Esophagus squamous epithelium (tissue), 5 donors: ENCODE data around the gene EIF4G1. TPM values are rescaled to one million over a fixed set of nuclear protein-coding genes. Genes with fewer than 3 reads are reported as not detected.
A peak's percentile ranks its signal among the peaks of the same experiment; 100 is the strongest.

Source experiments
- DNase-seq: peaks from one replicate; lab custom pipeline; 2025; lab: John Stamatoyannopoulos, UW
- H3K27ac ChIP-seq, 4 donors: fragments of 200-600 bp; sonication (generic); one replicate each; pipeline ENCODE4 v1.5.1; 2016 to 2019; ENCODE audit warnings: mild to moderate bottlenecking in 1 of 4
- H3K27me3 ChIP-seq, 4 donors: fragments of 200-600 bp; sonication (generic); 1 replicate in 3 of 4; 2 replicates in 1 of 4; pipeline versions ENCODE4 v1.5.1 to v1.6.0; 2017 to 2021; ENCODE audit warnings: antibody characterized with exemption in 1 of 4
- H3K36me3 ChIP-seq, 3 donors: fragments of 200-600 bp; sonication (generic); one replicate each; pipeline ENCODE4 v1.5.1; 2016 to 2019
- H3K4me1 ChIP-seq, 3 donors: fragments of 200-600 bp; sonication (generic); one replicate each; pipeline ENCODE4 v1.5.1; 2017 to 2019
- H3K4me3 ChIP-seq, 4 donors: fragments of 200-600 bp; sonication (generic); 1 replicate in 3 of 4; 2 replicates in 1 of 4; pipeline ENCODE4 v1.5.1; 2016 to 2019; ENCODE audit warnings: mild to moderate bottlenecking in 2 of 4, moderate library complexity in 1 of 4
- H3K9me3 ChIP-seq, 3 donors: fragments of 200-600 bp; sonication (generic); one replicate each; pipeline ENCODE4 v1.5.1; 2016 to 2019
- POLR2A ChIP-seq, 4 donors: fragments of 450-650 bp; IDR thresholded peaks; one replicate each; pipeline ENCODE4 v1.6.1; 2017; ENCODE audit warnings: antibody characterized with exemption in 4 of 4, mild to moderate bottlenecking in 4 of 4, moderate library complexity in 3 of 4
- WGBS, 2 donors: methylation state at CpG; one replicate each; pipeline ENCODE4 v1.1.5; 2018; 5-methylcytosine and 5-hydroxymethylcytosine counted together
- intact Hi-C: fragments of 100-400 bp; cut with DNase I; formaldehyde crosslinking; loops from one replicate; pipeline ENCODE4 v1.15.0; 2022
- total RNA-seq, 4 donors: library from RNA; depleted of rRNA; stranded (reverse); fragments of >200 nt; gene quantifications; one replicate each; pipeline ENCODE4 v1.1.0, GENCODE V29; 2016
- TF ChIP-seq, protein P1 (sequence below), 6 experiments: fragments of 450-650 bp in 4 of 6; fragments of 200-600 bp in 2 of 6; sonication (generic) in 2 of 6; IDR thresholded peaks; one replicate each; pipeline ENCODE4 v1.5.1; 2016 to 2019; ENCODE audit warnings: antibody characterized with exemption in 6 of 6, mild to moderate bottlenecking in 4 of 6, moderate library complexity in 4 of 6
- donor health status: DM: yes; HTN: yes; CAD: no.

Gene EIF4G1
- total RNA-seq, 4 donors from 2014 or later, result 272 to 462 (median 352) TPM

DNA sequence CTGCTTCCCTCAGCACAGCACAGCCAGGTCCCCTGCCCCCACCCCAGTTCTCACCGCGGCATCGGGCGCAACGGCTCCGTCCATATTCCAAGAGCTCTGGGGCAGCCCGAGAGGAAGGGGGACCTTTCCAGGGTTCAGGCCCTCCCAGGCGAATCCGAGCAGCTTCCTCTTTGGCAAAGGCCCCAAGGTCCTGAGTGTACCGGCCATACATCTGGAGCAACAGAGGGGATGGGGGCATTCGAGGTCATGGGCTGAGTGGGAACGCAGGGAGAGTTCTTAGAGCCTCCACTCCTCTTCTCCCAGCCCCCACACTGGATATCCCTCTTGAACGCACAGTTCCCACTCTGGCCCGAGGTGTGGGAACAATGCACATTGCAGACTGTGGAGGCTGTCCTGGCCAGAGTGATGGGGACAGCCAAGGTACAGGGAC lies 44.5 kb downstream of the EIF4G1 start:
- Histone ChIP-seq H3K27me3 (no peaks in the 10 kb centered on the region), H3K36me3 (peaks cover 0 to 35% (median 0%) of the 10 kb centered on the region in 3 donors), H3K27ac (no peak overlapping the region), H3K4me1 (peaks cover 12 to 37% (median 15%) of the 10 kb centered on the region in 3 donors), H3K4me3 (no peak overlapping the region), H3K9me3 (no peaks in the 10 kb centered on the region)
- TF ChIP-seq POLR2A (IDR thresholded peaks at IDR 0.05), result no peak
- TF ChIP-seq, protein P1, sequence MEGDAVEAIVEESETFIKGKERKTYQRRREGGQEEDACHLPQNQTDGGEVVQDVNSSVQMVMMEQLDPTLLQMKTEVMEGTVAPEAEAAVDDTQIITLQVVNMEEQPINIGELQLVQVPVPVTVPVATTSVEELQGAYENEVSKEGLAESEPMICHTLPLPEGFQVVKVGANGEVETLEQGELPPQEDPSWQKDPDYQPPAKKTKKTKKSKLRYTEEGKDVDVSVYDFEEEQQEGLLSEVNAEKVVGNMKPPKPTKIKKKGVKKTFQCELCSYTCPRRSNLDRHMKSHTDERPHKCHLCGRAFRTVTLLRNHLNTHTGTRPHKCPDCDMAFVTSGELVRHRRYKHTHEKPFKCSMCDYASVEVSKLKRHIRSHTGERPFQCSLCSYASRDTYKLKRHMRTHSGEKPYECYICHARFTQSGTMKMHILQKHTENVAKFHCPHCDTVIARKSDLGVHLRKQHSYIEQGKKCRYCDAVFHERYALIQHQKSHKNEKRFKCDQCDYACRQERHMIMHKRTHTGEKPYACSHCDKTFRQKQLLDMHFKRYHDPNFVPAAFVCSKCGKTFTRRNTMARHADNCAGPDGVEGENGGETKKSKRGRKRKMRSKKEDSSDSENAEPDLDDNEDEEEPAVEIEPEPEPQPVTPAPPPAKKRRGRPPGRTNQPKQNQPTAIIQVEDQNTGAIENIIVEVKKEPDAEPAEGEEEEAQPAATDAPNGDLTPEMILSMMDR (IDR thresholded peaks at IDR 0.05), result no peak
- 80% methylated on average over 5 of the region's 14 CpGs; no CpG with 5 or more reads in 1 of the 2 donors for WGBS, 2 donors
- DNase-seq, result no peak
- intact Hi-C loops, result loop anchor here (10.0 kb wide), 1 partner anchor 54 kb away; no protein-coding TSS in a partner anchor

DNA sequence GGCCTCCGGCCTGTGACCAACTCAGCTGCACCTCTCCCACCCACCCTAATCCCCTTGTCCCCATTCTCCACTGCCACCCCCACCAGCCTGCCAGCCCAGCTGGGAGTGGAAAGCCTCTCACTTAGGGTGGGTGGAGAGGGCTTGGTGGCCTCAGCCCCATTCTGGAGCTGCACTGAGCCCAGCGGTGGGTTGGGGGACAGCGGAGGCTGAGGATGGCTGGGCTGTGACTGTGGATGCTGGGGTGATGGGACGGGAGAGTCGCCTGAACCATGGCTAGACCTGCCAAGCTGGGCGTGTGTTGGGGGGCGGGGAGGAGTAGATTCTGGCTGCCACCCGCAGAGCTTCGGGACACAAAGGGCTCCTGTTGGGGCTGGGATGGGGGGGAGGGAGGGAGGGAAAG lies 45.2 kb downstream of the EIF4G1 start:
- Histone ChIP-seq H3K4me3 (no peak overlapping the region), H3K36me3 (peaks cover 0 to 37% (median 0%) of the 10 kb centered on the region in 3 donors), H3K27me3 (no peaks in the 10 kb centered on the region), H3K9me3 (no peaks in the 10 kb centered on the region), H3K27ac (no peak overlapping the region), H3K4me1 (peaks cover 16 to 38% (median 19%) of the 10 kb centered on the region in 3 donors)
- DNase-seq, result no peak
- intact Hi-C loops, result loop anchor here (10.0 kb wide), 1 partner anchor 55 kb away; no protein-coding TSS in a partner anchor
- no peak for TF ChIP-seq POLR2A (IDR thresholded peaks at IDR 0.05)
- TF ChIP-seq, protein P1 (IDR thresholded peaks at IDR 0.05), result no peak
- WGBS, 2 donors, result 55 to 58% methylated on average over 7 to 8 of the region's 9 CpGs

DNA sequence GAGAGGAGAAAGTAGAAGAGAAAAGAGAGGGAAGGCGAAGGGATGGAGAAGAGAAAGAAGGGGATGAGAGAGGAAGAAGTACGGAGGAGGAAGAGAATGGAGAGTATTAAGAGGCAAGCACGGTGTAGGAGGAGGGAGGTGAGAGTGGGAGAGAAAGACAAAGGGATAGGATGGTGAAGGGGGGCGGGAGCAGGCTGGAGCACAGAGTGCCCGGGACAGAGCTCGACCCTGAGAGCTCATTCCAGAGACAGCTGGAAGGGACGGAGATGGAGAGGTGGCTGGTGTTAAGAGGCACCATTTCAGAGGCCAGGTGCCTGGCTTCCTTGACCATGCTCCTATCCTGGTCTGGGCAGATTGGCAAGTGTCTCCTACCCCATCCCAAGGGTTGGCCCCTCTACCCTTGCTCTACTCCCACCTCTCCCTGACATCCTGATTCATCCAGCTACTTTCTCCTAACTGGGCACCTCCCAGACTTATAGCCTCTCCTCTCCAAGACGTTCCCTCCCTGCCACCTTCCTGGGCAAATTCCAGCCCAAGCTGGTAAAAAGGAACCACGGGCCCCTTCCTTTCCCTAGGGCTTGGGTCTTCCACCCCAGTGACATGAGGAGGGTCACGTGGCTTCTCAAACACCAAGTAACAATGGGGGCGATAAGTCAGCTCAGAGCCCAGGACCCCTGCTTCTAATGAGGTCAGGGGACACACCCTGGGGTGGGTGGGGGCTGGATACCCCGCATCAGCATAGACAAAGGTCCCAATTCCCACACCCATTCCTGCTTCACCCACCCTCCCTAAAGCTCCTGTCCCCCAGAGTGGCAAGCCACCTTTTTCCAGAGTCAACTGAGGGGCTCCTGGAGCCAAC lies 45.9 kb downstream of the EIF4G1 start:
- no peaks in the 10 kb centered on the region for H3K9me3 ChIP-seq
- no peak for DNase-seq
- H3K27me3 ChIP-seq, result no peaks in the 10 kb centered on the region
- intact Hi-C loops, result no loop called here
- H3K27ac ChIP-seq, result no peak overlapping the region
- peak overlapping the region in 3 of 4 donors; percentile 82 to 94 (median 90) for H3K4me3 ChIP-seq
- TF ChIP-seq, protein P1 (IDR thresholded peaks at IDR 0.05), result no peak
- TF ChIP-seq POLR2A (IDR thresholded peaks at IDR 0.05), result no peak
- peaks cover 16 to 42% (median 21%) of the 10 kb centered on the region in 3 donors for H3K4me1 ChIP-seq
- peaks cover 0 to 40% (median 0%) of the 10 kb centered on the region in 3 donors for H3K36me3 ChIP-seq
- WGBS, 2 donors, result 58 to 63% methylated on average over 10 to 11 of the region's 12 CpGs

DNA sequence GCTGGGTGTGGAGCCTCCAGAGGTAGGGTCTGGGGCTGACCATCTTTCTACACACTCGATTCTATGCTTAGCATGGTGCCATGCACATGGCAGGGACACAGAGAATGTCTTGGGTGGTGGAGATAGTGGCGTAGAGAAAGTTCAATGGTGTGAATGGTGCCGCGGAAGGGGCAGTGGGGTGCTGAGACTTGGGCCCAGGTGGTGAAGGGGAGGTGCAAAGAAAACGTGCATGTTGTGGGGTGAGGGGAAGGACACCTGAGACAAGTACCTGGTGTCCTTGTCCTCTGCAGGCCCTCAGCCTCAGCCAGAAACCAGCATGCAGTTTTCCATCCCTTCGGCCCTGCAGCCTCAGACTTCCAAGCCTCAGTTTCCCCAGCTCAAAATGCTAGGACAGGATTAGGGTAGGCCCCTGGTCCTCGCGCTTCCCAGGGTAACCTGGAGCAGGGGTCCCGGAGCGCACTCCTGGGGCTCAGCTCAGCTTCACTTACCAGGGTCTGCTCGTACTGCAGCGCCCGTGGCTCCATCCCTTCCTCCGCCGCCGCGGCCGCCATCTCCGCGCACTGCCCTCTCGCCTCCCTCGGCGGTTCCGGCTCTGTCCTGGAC lies 46.6 kb downstream of the EIF4G1 start:
- H3K36me3 ChIP-seq, result peaks cover 0 to 40% (median 0%) of the 10 kb centered on the region in 3 donors
- no peaks in the 10 kb centered on the region for H3K9me3 ChIP-seq
- peak overlapping the region; percentile 64 to 94 (median 86) for H3K4me3 ChIP-seq
- TF ChIP-seq, protein P1 (IDR thresholded peaks at IDR 0.05), result no peak
- no peak for TF ChIP-seq POLR2A (IDR thresholded peaks at IDR 0.05)
- peak overlapping the region; percentile 97 to 99 (median 98) for H3K27ac ChIP-seq
- WGBS, 2 donors, result 11 to 32% methylated on average over 5 to 15 of the region's 24 CpGs
- intact Hi-C loops, result no loop called here
- DNase-seq, result no peak
- peaks cover 16 to 42% (median 21%) of the 10 kb centered on the region in 3 donors for H3K4me1 ChIP-seq
- H3K27me3 ChIP-seq, result no peaks in the 10 kb centered on the region
